ENCODE measurements around the gene DMRTB1. TPM values are rescaled to one million over a fixed set of nuclear protein-coding genes. Genes with fewer than 3 reads are reported as not detected.
A peak's percentile ranks its signal among the peaks of the same experiment; 100 is the strongest.

DMRTB1 gene
- total RNA-seq, 2 donors from 2014 or later: not detected

DNA sequence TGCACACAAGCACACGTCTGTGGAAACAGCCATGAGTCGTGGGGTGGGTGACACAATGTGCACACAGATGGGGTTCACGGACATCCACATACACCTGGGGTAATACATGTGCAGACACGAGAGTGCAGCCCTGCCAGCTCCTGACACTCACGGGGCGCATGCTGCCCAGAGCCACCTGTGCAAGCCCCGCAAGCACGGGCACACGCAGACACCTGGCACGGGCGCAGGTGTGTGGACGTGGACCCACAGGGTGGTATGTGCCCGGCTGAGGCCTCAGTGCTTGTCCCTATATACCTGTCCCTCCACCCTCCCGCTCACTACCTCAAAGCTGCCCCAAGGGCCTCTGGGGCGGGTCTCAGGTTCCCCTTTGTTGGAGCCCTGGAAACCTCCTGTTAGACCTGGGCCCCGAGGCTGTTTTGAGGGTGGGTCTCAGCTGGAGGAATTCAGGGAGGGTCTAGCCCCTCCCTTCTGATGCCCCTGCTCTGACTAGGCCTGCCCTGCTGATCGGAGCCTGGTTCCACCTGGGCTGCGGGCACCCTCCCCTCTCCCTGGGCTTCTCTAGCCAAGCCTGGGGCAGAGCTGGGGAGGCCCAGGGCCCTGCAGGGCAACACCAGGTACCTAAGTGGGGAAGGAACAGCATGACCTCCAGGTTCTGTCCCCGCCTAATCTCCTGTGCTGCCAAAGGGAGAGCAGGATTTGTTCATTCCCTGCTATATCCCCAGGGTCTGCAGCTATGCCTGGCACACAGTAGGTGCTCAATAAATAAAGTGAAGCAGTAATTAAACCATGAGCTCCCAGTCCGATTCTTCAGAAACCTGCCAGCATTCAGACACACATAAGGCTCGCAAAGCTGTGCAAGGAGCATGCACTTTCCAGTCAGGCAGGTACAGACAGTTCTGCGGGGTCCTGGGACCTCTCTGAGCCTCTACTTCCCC lies 49.1 kb downstream of the DMRTB1 start:
- no peak for DNase-seq (ENCODE audit: low spot score in 2 of 2)
- H3K27ac Mint-ChIP-seq: no peak overlapping the region

DNA sequence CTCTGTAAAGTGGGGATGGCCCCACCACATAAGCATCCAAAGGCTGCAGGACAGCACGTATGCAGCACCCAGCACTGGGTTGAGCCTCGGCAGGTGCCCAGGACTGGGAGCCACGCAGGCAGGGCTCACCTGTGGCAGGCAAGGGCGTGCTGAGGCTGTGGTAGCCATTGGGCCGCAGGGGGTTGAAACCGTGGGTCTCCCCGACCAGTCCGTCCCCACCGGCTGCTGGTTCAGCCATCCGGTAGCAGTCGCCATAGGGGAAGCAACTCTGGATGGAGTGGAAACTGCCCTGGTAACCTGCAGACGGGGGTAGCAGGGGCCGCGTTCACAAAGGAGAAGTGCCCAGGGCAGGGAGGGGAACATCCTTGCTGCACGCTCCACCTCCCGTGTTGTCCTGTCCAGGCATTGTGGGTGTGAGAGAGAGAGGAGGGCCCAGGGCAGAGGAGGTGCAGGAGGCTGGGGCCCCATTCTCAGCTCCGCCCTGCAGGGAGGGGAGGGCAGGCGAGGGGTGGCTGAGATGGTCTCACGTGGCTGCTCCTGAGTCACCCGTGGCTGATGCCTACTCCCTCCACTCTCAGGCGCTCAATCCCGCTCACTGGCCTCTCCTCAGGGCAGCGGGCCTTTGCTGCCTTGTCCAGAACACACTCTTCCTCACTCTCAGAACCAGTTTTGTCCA lies 49.9 kb downstream of the DMRTB1 start:
- ATAC-seq: peak; percentile 23 to 35
- no peaks in the 10 kb centered on the region for H3K36me3 Mint-ChIP-seq
- peak overlapping the region in 1 of 2 donors; percentile 29 for H3K27ac Mint-ChIP-seq
- no peaks in the 10 kb centered on the region for H3K9me3 Mint-ChIP-seq
- no peak for DNase-seq (ENCODE audit: low spot score in 2 of 2)

More for the DNA sequence above, 49.1 kb downstream of the DMRTB1 start:
- ATAC-seq: no peak
- Mint-ChIP-seq H3K36me3 (no peaks in the 10 kb centered on the region), H3K9me3 (no peaks in the 10 kb centered on the region)

DNA sequence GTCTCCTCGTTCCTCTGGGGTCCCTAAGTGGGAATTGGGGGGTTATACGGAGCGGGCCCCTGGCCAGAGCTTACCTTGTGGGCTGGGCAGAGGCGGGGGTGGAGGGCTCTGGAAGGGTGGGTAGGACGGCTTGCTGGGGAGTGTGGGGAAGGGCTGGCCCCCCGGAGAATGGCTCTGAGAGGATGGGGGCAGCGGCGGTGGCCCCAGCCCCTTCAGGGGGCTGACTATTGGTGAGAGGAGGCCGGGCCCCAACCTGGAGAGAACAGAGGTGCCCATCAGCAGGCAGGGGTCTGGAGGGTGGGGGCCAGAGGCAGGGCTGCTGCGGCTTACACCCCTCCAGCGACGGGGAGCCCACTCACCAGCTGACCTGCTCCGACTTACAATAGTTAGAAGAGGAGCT lies 50.6 kb downstream of the DMRTB1 start:
- H3K27ac Mint-ChIP-seq: no peak overlapping the region
- no peaks in the 10 kb centered on the region for H3K9me3 Mint-ChIP-seq
- no peaks in the 10 kb centered on the region for H3K36me3 Mint-ChIP-seq
- ATAC-seq (no peak), DNase-seq (ENCODE audit: low spot score in 2 of 2) (no peak)

GRCh38 chr1:53510215-53510614 lies 51.0 kb downstream of the DMRTB1 start:
- no peak for ATAC-seq
- no peaks in the 10 kb centered on the region for H3K9me3 Mint-ChIP-seq
- DNase-seq (ENCODE audit: low spot score in 2 of 2): no peak
- H3K36me3 Mint-ChIP-seq: no peaks in the 10 kb centered on the region
- no peak overlapping the region for H3K27ac Mint-ChIP-seq

- Mint-ChIP-seq H3K9me3 (no peaks in the 10 kb centered on the region), H3K27ac (no peak overlapping the region), H3K36me3 (no peaks in the 10 kb centered on the region)
- DNase-seq (ENCODE audit: low spot score in 2 of 2): no peak
- no peak for ATAC-seq
Observed at GRCh38 chr1:53511323-53511932, 52.2 kb downstream of the DMRTB1 start.

- Mint-ChIP-seq H3K36me3 (no peaks in the 10 kb centered on the region), H3K27ac (no peak overlapping the region), H3K9me3 (no peaks in the 10 kb centered on the region)
- DNase-seq (ENCODE audit: low spot score in 2 of 2): no peak
- ATAC-seq: no peak
Observed at GRCh38 chr1:53511933-53512806, 53.0 kb downstream of the DMRTB1 start.

DNA sequence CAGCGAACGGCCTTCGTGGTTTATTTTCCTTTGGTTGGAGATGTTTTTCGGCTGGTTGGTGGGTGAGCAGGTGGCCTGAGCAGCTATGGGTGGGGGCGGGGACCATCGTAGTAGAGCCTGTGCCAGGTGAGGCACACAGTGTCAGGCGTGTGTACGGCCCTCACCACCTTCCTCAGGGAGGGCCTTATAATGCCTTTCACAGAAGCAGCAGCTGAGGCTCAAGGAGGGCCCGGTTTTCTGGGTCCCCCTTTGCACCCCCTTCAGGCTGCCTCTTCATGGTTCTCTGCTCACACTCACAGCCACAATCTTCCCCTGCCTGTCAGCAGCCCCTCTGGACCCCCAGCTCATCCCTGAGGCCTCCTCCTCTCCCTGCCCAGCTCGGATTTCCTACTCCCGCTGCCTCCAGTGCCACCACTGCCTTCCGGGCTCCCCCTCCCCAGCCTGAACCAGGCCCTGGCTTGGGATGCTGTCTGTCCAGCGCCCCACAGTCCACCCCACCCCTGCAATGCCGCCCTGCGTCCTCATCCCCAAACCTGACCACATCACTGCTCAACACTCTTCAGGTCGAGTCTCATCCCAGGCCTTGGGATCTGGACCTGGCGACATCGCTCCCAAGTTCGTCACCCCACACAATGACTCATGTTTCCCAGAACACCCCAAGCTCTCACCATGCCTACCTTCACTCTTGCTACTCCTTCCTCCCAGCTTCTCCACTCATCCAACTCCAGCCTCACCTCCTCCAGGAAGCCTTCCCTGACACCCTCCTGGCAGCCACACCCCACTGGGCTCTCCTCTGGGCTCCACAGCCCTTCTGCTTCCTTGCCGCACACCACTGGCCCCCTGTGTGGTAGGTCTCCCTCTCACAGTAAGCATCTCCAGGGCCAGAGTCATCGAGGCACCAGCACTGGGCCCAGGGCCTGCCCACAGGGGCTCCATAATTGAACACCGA lies 53.9 kb downstream of the DMRTB1 start:
- Mint-ChIP-seq H3K27ac (peak overlapping the region in 1 of 2 donors; percentile 50), H3K36me3 (no peaks in the 10 kb centered on the region), H3K9me3 (no peaks in the 10 kb centered on the region)
- no peak for DNase-seq (ENCODE audit: low spot score in 2 of 2)
- no peak for ATAC-seq

GRCh38 chr1:53513846-53514245 lies 54.6 kb downstream of the DMRTB1 start:
- ATAC-seq (no peak), DNase-seq (ENCODE audit: low spot score in 2 of 2) (no peak)
- no peaks in the 10 kb centered on the region for H3K9me3 Mint-ChIP-seq
- no peak overlapping the region for H3K27ac Mint-ChIP-seq
- H3K36me3 Mint-ChIP-seq: no peaks in the 10 kb centered on the region

DNA sequence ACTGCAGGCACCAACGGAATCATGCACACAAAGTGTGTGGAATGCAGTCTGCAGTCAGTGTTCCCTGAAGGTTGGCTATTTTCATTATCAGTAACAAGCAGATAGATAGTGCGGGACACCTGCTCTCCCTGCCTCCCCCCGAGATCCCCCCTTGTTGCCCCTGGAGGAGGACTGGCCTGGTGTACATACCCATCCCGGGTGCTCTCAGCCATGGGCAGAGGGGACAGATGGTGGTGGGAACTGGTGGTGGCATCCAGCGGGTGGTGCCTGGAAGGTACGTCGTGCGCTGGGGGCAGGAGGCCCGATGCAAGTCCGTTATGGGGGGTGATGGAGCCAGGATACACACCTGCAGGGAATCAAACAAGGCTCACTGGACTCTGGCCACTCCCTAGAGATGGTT lies 55.2 kb downstream of the DMRTB1 start:
- ATAC-seq: no peak
- no peak for DNase-seq (ENCODE audit: low spot score in 2 of 2)
- Mint-ChIP-seq H3K36me3 (no peaks in the 10 kb centered on the region), H3K27ac (no peak overlapping the region), H3K9me3 (no peaks in the 10 kb centered on the region)

DNA sequence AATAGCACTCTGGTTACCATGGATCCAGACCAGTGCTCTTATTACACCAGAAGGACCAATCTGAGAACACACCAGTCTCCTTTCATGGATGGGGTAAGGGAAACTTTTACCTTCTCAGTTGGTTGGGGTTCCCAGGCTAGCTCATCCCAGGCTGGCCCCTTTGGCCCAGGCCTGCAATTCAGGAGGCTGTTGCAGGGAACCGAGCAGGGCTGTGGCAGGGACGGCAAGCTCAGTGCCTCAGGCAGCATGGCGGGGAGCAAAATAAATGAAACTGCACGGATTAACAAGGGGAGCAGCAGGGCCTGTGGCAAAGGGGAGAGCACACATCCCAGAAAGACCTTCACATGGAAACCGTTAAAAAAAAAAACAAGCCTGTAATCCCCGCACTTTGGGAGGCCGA lies 57.0 kb downstream of the DMRTB1 start:
- DNase-seq (ENCODE audit: low spot score in 2 of 2): no peak
- Mint-ChIP-seq H3K27ac (no peak overlapping the region), H3K9me3 (no peaks in the 10 kb centered on the region), H3K36me3 (no peaks in the 10 kb centered on the region)
- ATAC-seq: no peak

Other genes starting within 250 kb of the DMRTB1 start
- 10 to 100 TPM; 40.0 to 67.6 TPM for gene CZIB, start 238.8 kb upstream of the DMRTB1 start, total RNA-seq
- gene MAGOH, start 220.9 kb upstream of the DMRTB1 start, total RNA-seq: 10 to 100 TPM; 71.7 to 92.1 TPM
- 10 to 100 TPM; 39.8 to 43.7 TPM for gene LRP8, start 131.3 kb upstream of the DMRTB1 start, total RNA-seq

All from activated naive CD4-positive, alpha-beta T cell treated with anti-CD3 and anti-CD28 coated beads, Interleukin-2, amount 50 U/mL, for 72 hours (primary cell).